Measurements from ENCODE around the gene BCAS3. TPM values are rescaled to one million over a fixed set of nuclear protein-coding genes. Genes with fewer than 3 reads are reported as not detected.

The BCAS3 gene
- total and polyA plus RNA-seq, 9 donors = 9.4 to 37.0 (median 21.6) TPM

DNA sequence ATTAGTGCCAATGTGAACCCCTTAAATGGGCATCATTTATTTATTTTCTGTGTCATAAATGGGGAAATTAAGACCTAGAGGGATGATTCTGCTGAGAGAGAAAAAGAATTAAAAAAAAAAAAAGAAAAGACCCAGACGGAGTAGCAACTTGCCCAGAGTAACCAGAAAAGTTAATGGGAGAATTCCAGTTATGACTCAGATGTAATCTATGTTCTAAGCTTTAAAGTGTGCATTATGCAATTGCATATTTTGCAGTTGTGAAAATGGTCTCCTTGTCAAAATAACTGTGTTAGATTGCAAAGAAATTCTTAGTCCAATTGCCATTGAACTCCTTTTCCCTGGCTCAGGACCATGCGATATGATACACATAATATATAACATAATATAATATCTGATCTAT lies 683.4 kb downstream of the BCAS3 start:
- no peaks in the 10 kb centered on the region for H3K27me3 ChIP-seq
- no peaks in the 10 kb centered on the region for H3K4me1 ChIP-seq (ENCODE audit: insufficient read depth)
- intact Hi-C loops (cut with DNase I) = no loop called here
- DNase-seq = no peak
- H3K27ac ChIP-seq = no peak overlapping the region
- H3K36me3 ChIP-seq = no peaks in the 10 kb centered on the region
- WGBS, 3 donors = 56 to 64% (median 62%) methylated on average over 2 of the region's 2 CpGs
- H3K9me3 ChIP-seq = no peaks in the 10 kb centered on the region
- no peak for TF ChIP-seq POLR2A (IDR thresholded peaks at IDR 0.05)
- TF ChIP-seq EP300 (IDR thresholded peaks at IDR 0.05) = no peak
- H3K4me3 ChIP-seq = no peak overlapping the region

DNA sequence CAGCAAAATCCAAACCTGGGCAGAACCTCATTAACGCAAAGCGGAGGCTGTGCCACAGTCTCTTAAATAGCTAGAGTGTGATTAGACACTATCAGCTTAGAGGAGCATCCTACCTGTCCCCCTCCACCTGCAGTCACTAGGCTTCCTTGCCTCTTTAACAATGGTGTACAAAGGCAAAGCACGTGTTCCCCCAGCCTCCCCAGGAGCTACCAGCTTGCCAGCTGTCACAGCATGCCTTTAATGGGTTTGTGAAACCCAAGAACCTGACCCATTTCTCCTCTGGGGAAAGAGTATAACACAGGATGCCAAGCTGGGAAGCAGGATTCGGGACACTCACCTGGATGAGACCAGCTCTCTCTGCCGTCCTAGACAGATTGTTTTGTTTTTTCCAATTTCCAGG lies 684.7 kb downstream of the BCAS3 start:
- intact Hi-C loops (cut with DNase I) = no loop called here
- no peaks in the 10 kb centered on the region for H3K9me3 ChIP-seq
- 85 to 90% (median 90%) methylated on average over 5 of the region's 5 CpGs for WGBS, 3 donors
- no peak for DNase-seq
- no peaks in the 10 kb centered on the region for H3K36me3 ChIP-seq
- TF ChIP-seq POLR2A (IDR thresholded peaks at IDR 0.05) (no peak), EP300 (IDR thresholded peaks at IDR 0.05) (no peak)
- TF ChIP-seq, protein P1, sequence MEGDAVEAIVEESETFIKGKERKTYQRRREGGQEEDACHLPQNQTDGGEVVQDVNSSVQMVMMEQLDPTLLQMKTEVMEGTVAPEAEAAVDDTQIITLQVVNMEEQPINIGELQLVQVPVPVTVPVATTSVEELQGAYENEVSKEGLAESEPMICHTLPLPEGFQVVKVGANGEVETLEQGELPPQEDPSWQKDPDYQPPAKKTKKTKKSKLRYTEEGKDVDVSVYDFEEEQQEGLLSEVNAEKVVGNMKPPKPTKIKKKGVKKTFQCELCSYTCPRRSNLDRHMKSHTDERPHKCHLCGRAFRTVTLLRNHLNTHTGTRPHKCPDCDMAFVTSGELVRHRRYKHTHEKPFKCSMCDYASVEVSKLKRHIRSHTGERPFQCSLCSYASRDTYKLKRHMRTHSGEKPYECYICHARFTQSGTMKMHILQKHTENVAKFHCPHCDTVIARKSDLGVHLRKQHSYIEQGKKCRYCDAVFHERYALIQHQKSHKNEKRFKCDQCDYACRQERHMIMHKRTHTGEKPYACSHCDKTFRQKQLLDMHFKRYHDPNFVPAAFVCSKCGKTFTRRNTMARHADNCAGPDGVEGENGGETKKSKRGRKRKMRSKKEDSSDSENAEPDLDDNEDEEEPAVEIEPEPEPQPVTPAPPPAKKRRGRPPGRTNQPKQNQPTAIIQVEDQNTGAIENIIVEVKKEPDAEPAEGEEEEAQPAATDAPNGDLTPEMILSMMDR (IDR thresholded peaks at IDR 0.05) = no peak
- no peaks in the 10 kb centered on the region for H3K27me3 ChIP-seq
- no peaks in the 10 kb centered on the region for H3K4me1 ChIP-seq (ENCODE audit: insufficient read depth)
- no peak overlapping the region for H3K27ac ChIP-seq
- no peak overlapping the region for H3K4me3 ChIP-seq

DNA sequence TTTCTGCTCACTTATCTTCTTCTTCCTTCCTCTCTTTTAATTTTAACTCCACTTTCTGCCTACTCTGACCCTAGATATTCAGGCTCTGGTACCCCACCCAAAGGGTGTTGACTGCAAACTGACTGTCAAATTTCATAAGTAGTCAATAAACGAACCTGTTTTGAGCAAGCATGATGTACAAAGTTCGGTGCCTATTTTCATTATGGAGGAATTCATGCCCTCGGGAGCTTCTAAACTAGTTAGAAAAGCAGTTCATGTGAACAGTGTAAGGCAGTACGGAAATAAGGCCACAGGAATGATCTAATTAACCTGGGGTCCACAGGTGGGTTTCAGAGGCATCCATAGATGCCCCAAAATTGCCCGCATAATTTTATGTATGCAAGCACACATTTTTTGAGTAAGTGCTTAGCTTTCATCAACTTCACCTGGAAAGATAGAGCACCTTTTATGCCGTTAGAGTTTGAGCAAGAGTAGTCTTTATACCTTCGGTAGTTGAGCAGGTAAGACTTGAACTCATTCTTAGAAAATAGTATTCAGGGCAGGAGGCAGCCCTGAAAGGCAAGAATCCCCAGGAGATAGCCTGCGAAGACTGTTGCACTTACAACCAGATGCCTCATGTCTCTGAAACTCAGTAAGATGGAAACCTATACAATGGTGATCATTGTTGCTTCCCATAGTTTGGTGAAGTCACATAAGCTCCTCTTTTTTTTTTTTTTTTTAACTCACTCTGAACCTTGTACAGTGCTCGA lies 685.4 kb downstream of the BCAS3 start:
- no peaks in the 10 kb centered on the region for H3K4me1 ChIP-seq (ENCODE audit: insufficient read depth)
- H3K9me3 ChIP-seq = no peaks in the 10 kb centered on the region
- no peak overlapping the region for H3K4me3 ChIP-seq
- DNase-seq = no peak
- intact Hi-C loops (cut with DNase I) = no loop called here
- TF ChIP-seq EP300 (IDR thresholded peaks at IDR 0.05) (no peak), POLR2A (IDR thresholded peaks at IDR 0.05) (no peak)
- TF ChIP-seq, protein P1 (IDR thresholded peaks at IDR 0.05) = no peak
- no peaks in the 10 kb centered on the region for H3K27me3 ChIP-seq
- H3K36me3 ChIP-seq = no peaks in the 10 kb centered on the region
- 92 to 95% (median 95%) methylated on average over 9 of the region's 9 CpGs for WGBS, 3 donors
- no peak overlapping the region for H3K27ac ChIP-seq

DNA sequence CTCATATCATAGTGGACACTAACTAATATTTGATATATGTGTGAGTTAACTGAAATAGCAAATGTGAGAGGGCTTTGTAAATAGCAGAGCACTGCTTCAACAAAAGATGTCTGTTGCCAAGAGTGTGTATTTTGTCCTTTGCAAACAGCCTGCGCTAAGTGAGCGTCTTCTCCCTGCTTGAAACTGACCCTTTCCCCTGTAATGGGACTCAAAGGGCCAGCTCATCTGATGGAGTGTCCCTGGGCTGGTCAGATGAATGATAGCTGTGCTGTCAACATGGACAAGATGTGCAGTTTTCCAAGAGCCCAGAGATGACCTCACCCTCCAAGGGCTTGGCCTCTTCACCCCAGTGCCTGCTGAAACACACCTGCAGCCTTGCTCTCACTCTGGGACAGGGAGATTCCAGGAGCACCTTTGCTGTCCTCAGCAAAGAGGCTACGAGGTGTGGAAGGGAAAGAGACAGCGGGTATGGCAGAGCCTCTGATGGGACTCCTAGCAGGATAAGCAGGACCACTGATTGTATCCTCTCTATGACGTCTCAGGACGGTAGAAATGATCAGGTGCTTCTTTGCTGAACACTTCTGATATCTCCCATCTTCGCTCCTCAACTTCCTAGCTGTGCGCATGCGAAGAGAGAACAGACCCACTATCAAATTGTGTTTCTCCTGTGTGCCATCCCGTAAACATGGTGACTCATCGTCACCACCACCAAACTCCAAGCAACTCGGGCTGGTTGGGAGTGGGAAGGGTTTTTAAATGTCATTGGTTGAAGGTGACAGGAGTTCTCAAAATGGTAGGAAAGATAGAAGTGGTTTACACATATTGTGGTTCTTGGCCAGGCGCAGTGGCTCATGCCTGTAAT lies 686.2 kb downstream of the BCAS3 start:
- no peak for DNase-seq
- 95 to 96% (median 96%) methylated on average over 13 of the region's 13 CpGs for WGBS, 3 donors
- intact Hi-C loops (cut with DNase I) = no loop called here
- no peak overlapping the region for H3K27ac ChIP-seq
- no peaks in the 10 kb centered on the region for H3K27me3 ChIP-seq
- TF ChIP-seq, protein P1 (IDR thresholded peaks at IDR 0.05) = no peak
- TF ChIP-seq EP300 (IDR thresholded peaks at IDR 0.05) = no peak
- TF ChIP-seq POLR2A (IDR thresholded peaks at IDR 0.05) = no peak
- no peak overlapping the region for H3K4me3 ChIP-seq
- no peaks in the 10 kb centered on the region for H3K9me3 ChIP-seq
- H3K4me1 ChIP-seq (ENCODE audit: insufficient read depth) = no peaks in the 10 kb centered on the region
- H3K36me3 ChIP-seq = no peaks in the 10 kb centered on the region

Data from ovary (tissue), 9 donors.